Panc1 (cell line): ENCODE results near the gene RETREG1. TPM values are rescaled to one million over a fixed set of nuclear protein-coding genes. Genes with fewer than 3 reads are reported as not detected.

Experiments used
- ATAC-seq: fragments of 200-7000 bp; cut with Tn5 transposase; 2 replicates; pipeline ENCODE4 v1.9.1; 2020; ENCODE audit warnings: mild to moderate bottlenecking, moderate library complexity
- BruUV-seq: library from RNA; stranded (reverse); fragments of 400-500 nt; replicated peaks from 2 replicates; lab custom pipeline; 2021; lab: Mats Ljungman, UMichigan
- CTCF ChIA-PET: fragments of 300-600 bp; sonication (Branson Sonifier 250); formaldehyde crosslinking; loops from one replicate; lab custom pipeline; 2022; ENCODE audit warnings: antibody characterized with exemption; lab: Charles Lee
- POLR2A ChIA-PET: fragments of 300-600 bp; sonication (Branson Sonifier 250); formaldehyde crosslinking; loops from one replicate; lab custom pipeline; 2022; ENCODE audit warnings: antibody characterized with exemption; lab: Charles Lee
- DNase-seq: peaks from one replicate; pipeline ENCODE4 v3.0.0-alpha.2; 2010; ENCODE audit warnings: low read depth, low spot score
- H3K27ac ChIP-seq: 2 replicates; pipeline ENCODE4 v1.5.1; 2011; ENCODE audit warnings: mild to moderate bottlenecking, low read length, inconsistent platforms
- H3K27me3 ChIP-seq: fragments of 200-500 bp; sonication (Bioruptor generic); 2 replicates; pipeline ENCODE4 v1.6.0; 2014; ENCODE audit warnings: low read length, inconsistent platforms; ENCODE audit not compliant: control insufficient read depth, insufficient read depth
- H3K36me3 ChIP-seq: fragments of 200-500 bp; sonication (Bioruptor generic); 2 replicates; pipeline ENCODE4 v1.5.1; 2014; ENCODE audit warnings: inconsistent platforms, mild to moderate bottlenecking, low read length, moderate library complexity; ENCODE audit not compliant: control insufficient read depth, insufficient read depth
- H3K4me1 ChIP-seq: 2 replicates; pipeline ENCODE4 v1.5.1; 2011; ENCODE audit warnings: inconsistent platforms, mild to moderate bottlenecking, low read length, moderate library complexity; ENCODE audit not compliant: control insufficient read depth, insufficient read depth
- H3K4me3 ChIP-seq, 2 experiments: 2 replicates each; pipeline ENCODE4 v1.5.1; 2011 to 2012; ENCODE audit warnings: low read depth in 2 of 2, low read length in 2 of 2, mild to moderate bottlenecking in 2 of 2, inconsistent platforms in 1 of 2, moderate library complexity in 1 of 2
- H3K9me3 ChIP-seq: fragments of 200-500 bp; sonication (Bioruptor generic); 2 replicates; pipeline ENCODE4 v1.5.1; 2014; ENCODE audit warnings: low read depth, mild to moderate bottlenecking, inconsistent platforms, low read length, moderate library complexity; ENCODE audit not compliant: control insufficient read depth, insufficient read depth
- CTCF ChIP-seq: fragments of 450-650 bp; IDR thresholded peaks from 2 replicates; pipeline ENCODE4 v1.5.1; 2017; ENCODE audit warnings: mild to moderate bottlenecking
- POLR2AphosphoS5 ChIP-seq: IDR thresholded peaks from 2 replicates; pipeline ENCODE4 v1.6.1; 2012; ENCODE audit warnings: mild to moderate bottlenecking, low read depth, low read length, moderate library complexity
- REST ChIP-seq, 2 experiments: IDR thresholded peaks; 2 replicates each; pipeline ENCODE4 v1.6.1; 2011 to 2012; ENCODE audit warnings: low read depth in 2 of 2, control low read depth in 1 of 2, low read length in 1 of 2, mild to moderate bottlenecking in 1 of 2, moderate library complexity in 1 of 2; ENCODE audit not compliant: insufficient read depth in 1 of 2
- SIN3A ChIP-seq: IDR thresholded peaks from 2 replicates; pipeline ENCODE4 v1.6.1; 2012; ENCODE audit warnings: low read depth, mild to moderate bottlenecking, low read length, moderate library complexity, borderline replicate concordance; ENCODE audit not compliant: insufficient read depth
- TCF7L2 ChIP-seq: IDR thresholded peaks from 2 replicates; pipeline ENCODE4 v1.6.1; 2011; ENCODE audit warnings: mild to moderate bottlenecking, low read depth, low read length, inconsistent platforms
- in situ Hi-C: cut with HindIII; loops from 2 replicates; pipeline ENCODE4 v1.10.0; 2016; ENCODE audit warnings: low sequenced_read_pairs, low pct_unique_long_range_greater_than_20kb
- intact Hi-C: fragments of 100-400 bp; cut with micrococcal nuclease; formaldehyde crosslinking; loops from one replicate; pipeline ENCODE4 v1.10.0; 2022; ENCODE audit not compliant: unreplicated experiment
- total RNA-seq: library from RNA; stranded (reverse); gene quantifications from one replicate; pipeline ENCODE4 v1.2.1, GENCODE V29; 2021; ENCODE audit not compliant: unreplicated experiment

RETREG1 gene
- total RNA-seq, 1 experiment from 2014 or later = 0.74 TPM

GRCh38 chr5:16548115-16548514 lies 68.7 kb downstream of the RETREG1 start:
- no TSS peak for BruUV-seq
- H3K27me3 ChIP-seq = 0 out of 2 replicates have a peak, but pooled peaks cover 3% of the 10 kb centered on the region
- TF ChIP-seq SIN3A (no peak), REST (IDR thresholded peaks at IDR 0.05; ENCODE audit: insufficient read depth in 1 of 2, low read depth in 2 of 2, low read length in 1 of 2) (no peak), CTCF (no peak), POLR2AphosphoS5 (no peak), TCF7L2 (no peak)
- DNase-seq (no peak), ATAC-seq (no peak)
- no peaks in the 10 kb centered on the region for H3K36me3 ChIP-seq
- POLR2A ChIA-PET = no interaction called here
- in situ Hi-C loops (no loop called here), intact Hi-C loops (no loop called here)
- H3K27ac ChIP-seq = no peak overlapping the region
- no peaks in the 10 kb centered on the region for H3K9me3 ChIP-seq
- H3K4me3 ChIP-seq = no peak overlapping the region
- CTCF ChIA-PET = interaction anchor here (0.6 kb wide), 1 partner anchor 15 kb away, joined by 4 read pairs; no protein-coding TSS in a partner anchor
- H3K4me1 ChIP-seq = no peaks in the 10 kb centered on the region

- H3K36me3 ChIP-seq = no peaks in the 10 kb centered on the region
- H3K4me1 ChIP-seq = no peaks in the 10 kb centered on the region
- intact Hi-C loops (no loop called here), in situ Hi-C loops (no loop called here)
- no peak for ATAC-seq
- H3K27ac ChIP-seq = no peak overlapping the region
- 0 out of 2 replicates have a peak, but pooled peaks cover 3% of the 10 kb centered on the region for H3K27me3 ChIP-seq
- no peak overlapping the region for H3K4me3 ChIP-seq
- no peak for DNase-seq
- H3K9me3 ChIP-seq = no peaks in the 10 kb centered on the region
- POLR2A ChIA-PET = no interaction called here
- TF ChIP-seq CTCF = no peak
- no peak for TF ChIP-seq POLR2AphosphoS5
- no peak for TF ChIP-seq SIN3A
- no peak for TF ChIP-seq REST (IDR thresholded peaks at IDR 0.05; ENCODE audit: insufficient read depth in 1 of 2, low read depth in 2 of 2, low read length in 1 of 2)
- no peak for TF ChIP-seq TCF7L2
- BruUV-seq = no TSS peak
- CTCF ChIA-PET = interaction anchor here (0.5 to 0.6 kb wide), 2 partner anchors 16 to 45 kb away, joined by 3 to 4 read pairs; no protein-coding TSS in a partner anchor
Observed at GRCh38 chr5:16547200-16547842, 69.5 kb downstream of the RETREG1 start.
